Caco-2 (cell line): ENCODE measurements around the gene WASF3. TPM values are rescaled to one million over a fixed set of nuclear protein-coding genes. Genes with fewer than 3 reads are reported as not detected.

Experiments
- BruUV-seq: library from RNA; stranded (reverse); fragments of 400-500 nt; replicated peaks from 2 replicates; lab custom pipeline; 2021; lab: Mats Ljungman, UMichigan
- CTCF ChIA-PET: fragments of 300-600 bp; sonication (Branson Sonifier 250); formaldehyde crosslinking; loops from one replicate; lab custom pipeline; 2022; ENCODE audit warnings: antibody characterized with exemption; lab: Charles Lee
- POLR2A ChIA-PET: fragments of 300-600 bp; sonication (Branson Sonifier 250); formaldehyde crosslinking; loops from one replicate; lab custom pipeline; 2022; ENCODE audit warnings: antibody characterized with exemption; lab: Charles Lee
- DNase-seq, 2 experiments: peaks; one replicate each; pipeline versions ENCODE4 v3.0.0 to v3.0.0-alpha.2; 2020 to 2022
- H3K27me3 ChIP-seq: replicated peaks from 2 replicates; pipeline ENCODE4 v1.6.0; 2011; ENCODE audit warnings: low read length; ENCODE audit not compliant: control insufficient read depth, insufficient read depth
- H3K36me3 ChIP-seq: 2 replicates; pipeline ENCODE4 v1.5.1; 2011; ENCODE audit warnings: low read length; ENCODE audit not compliant: control insufficient read depth, insufficient read depth
- H3K4me1 ChIP-seq: fragments of 250-450 bp; sonication (Bioruptor Pico); 2 replicates; pipeline ENCODE4 v1.5.1; 2020; ENCODE audit warnings: mild to moderate bottlenecking
- H3K4me3 ChIP-seq: 2 replicates; pipeline ENCODE4 v1.5.1; 2011; ENCODE audit warnings: low read depth, mild to moderate bottlenecking, control low read depth, low read length
- H3K9me3 ChIP-seq: fragments of 250-450 bp; sonication (Bioruptor Pico); 2 replicates; pipeline ENCODE4 v1.5.1; 2020; ENCODE audit warnings: mild to moderate bottlenecking, moderate library complexity
- H3K27ac Mint-ChIP-seq: one replicate; pipeline ENCODE4 v1.8.0; 2022; ENCODE audit warnings: mixed read lengths; ENCODE audit not compliant: unreplicated experiment
- H3K27me3 Mint-ChIP-seq: one replicate; pipeline ENCODE4 v1.8.0; 2022; ENCODE audit warnings: mixed read lengths; ENCODE audit not compliant: insufficient read depth, unreplicated experiment
- H3K36me3 Mint-ChIP-seq: one replicate; pipeline ENCODE4 v1.8.0; 2022; ENCODE audit warnings: mild to moderate bottlenecking, mixed read lengths; ENCODE audit not compliant: insufficient read depth, unreplicated experiment
- H3K4me1 Mint-ChIP-seq: one replicate; pipeline ENCODE4 v1.8.0; 2022; ENCODE audit warnings: low read depth, mixed read lengths; ENCODE audit not compliant: unreplicated experiment
- H3K4me3 Mint-ChIP-seq: one replicate; pipeline ENCODE4 v1.8.0; 2022; ENCODE audit warnings: mild to moderate bottlenecking, moderate library complexity, mixed read lengths; ENCODE audit not compliant: unreplicated experiment
- H3K9me3 Mint-ChIP-seq: one replicate; pipeline ENCODE4 v1.8.0; 2022; ENCODE audit warnings: mixed read lengths; ENCODE audit not compliant: unreplicated experiment
- intact Hi-C: fragments of 100-400 bp; cut with micrococcal nuclease; formaldehyde crosslinking; loops from one replicate; pipeline ENCODE4 v1.10.0; 2022; ENCODE audit not compliant: unreplicated experiment
- total RNA-seq: library from RNA; stranded (reverse); gene quantifications from 2 replicates; pipeline ENCODE4 v1.2.3, GENCODE V29; 2022
- TF ChIP-seq, protein P1 (sequence below), 2 experiments: fragments of 200-600 bp in 1 of 2; IDR thresholded peaks; 1 replicate in 1 of 2; 2 replicates in 1 of 2; pipeline versions ENCODE4 v1.5.1 to v1.8.0; 2011 to 2022; ENCODE audit warnings: antibody characterized with exemption in 1 of 2, control low read depth in 1 of 2, inconsistent platforms in 1 of 2, low read depth in 1 of 2, low read length in 1 of 2, mild to moderate bottlenecking in 1 of 2, moderate library complexity in 1 of 2; ENCODE audit not compliant: insufficient read depth in 1 of 2, severe bottlenecking in 1 of 2, unreplicated experiment in 1 of 2

WASF3 gene
- total RNA-seq, 1 experiment from 2014 or later, result not detected

DNA sequence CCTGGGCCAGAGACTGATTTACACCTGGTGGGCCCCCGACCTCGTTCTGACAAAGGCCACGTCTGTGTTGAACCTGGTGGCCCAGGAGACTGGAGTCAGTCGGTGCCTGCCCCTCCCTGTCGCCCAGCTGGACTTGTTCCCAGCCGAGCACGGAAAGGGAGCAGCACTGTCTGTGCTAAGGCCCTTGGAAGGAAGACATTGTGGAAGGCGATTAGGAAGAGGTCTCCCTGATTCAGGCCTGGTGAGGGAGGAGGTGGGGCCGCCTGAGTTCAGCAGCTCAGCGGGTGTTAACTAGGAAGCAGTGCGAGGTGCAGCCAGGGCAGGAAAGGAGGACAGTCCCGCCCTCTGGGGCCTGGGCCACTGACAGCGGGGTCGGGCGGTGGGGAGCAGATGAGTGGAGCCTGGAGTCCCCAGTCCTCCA lies 138.4 kb downstream of the WASF3 start:
- Mint-ChIP-seq H3K27ac (no peak overlapping the region), H3K4me1 (no peaks in the 10 kb centered on the region), H3K27me3 (peaks cover 18% of the 10 kb centered on the region), H3K36me3 (no peaks in the 10 kb centered on the region), H3K9me3 (peaks cover 10% of the 10 kb centered on the region), H3K4me3 (no peak overlapping the region)
- intact Hi-C loops, result loop anchor here (5.0 kb wide), 1 partner anchor 214 kb away; no protein-coding TSS in a partner anchor
- BruUV-seq, result no TSS peak
- TF ChIP-seq, protein P1, sequence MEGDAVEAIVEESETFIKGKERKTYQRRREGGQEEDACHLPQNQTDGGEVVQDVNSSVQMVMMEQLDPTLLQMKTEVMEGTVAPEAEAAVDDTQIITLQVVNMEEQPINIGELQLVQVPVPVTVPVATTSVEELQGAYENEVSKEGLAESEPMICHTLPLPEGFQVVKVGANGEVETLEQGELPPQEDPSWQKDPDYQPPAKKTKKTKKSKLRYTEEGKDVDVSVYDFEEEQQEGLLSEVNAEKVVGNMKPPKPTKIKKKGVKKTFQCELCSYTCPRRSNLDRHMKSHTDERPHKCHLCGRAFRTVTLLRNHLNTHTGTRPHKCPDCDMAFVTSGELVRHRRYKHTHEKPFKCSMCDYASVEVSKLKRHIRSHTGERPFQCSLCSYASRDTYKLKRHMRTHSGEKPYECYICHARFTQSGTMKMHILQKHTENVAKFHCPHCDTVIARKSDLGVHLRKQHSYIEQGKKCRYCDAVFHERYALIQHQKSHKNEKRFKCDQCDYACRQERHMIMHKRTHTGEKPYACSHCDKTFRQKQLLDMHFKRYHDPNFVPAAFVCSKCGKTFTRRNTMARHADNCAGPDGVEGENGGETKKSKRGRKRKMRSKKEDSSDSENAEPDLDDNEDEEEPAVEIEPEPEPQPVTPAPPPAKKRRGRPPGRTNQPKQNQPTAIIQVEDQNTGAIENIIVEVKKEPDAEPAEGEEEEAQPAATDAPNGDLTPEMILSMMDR (IDR thresholded peaks at IDR 0.05; ENCODE audit: insufficient read depth in 1 of 2, low read depth in 1 of 2, low read length in 1 of 2, severe bottlenecking in 1 of 2, unreplicated experiment in 1 of 2), result no peak
- Histone ChIP-seq H3K4me3 (no peak overlapping the region), H3K27me3 (no peaks in the 10 kb centered on the region; the same call in 1 of the 2 replicates), H3K36me3 (no peaks in the 10 kb centered on the region), H3K4me1 (no peaks in the 10 kb centered on the region), H3K9me3 (no peaks in the 10 kb centered on the region)
- no peak for DNase-seq
- ChIA-PET CTCF (interaction anchor here (0.5 to 1.4 kb wide), 4 partner anchors 9 to 511 kb away, joined by 3 to 4 read pairs (median 4); no protein-coding TSS in a partner anchor), POLR2A (no interaction called here)

DNA sequence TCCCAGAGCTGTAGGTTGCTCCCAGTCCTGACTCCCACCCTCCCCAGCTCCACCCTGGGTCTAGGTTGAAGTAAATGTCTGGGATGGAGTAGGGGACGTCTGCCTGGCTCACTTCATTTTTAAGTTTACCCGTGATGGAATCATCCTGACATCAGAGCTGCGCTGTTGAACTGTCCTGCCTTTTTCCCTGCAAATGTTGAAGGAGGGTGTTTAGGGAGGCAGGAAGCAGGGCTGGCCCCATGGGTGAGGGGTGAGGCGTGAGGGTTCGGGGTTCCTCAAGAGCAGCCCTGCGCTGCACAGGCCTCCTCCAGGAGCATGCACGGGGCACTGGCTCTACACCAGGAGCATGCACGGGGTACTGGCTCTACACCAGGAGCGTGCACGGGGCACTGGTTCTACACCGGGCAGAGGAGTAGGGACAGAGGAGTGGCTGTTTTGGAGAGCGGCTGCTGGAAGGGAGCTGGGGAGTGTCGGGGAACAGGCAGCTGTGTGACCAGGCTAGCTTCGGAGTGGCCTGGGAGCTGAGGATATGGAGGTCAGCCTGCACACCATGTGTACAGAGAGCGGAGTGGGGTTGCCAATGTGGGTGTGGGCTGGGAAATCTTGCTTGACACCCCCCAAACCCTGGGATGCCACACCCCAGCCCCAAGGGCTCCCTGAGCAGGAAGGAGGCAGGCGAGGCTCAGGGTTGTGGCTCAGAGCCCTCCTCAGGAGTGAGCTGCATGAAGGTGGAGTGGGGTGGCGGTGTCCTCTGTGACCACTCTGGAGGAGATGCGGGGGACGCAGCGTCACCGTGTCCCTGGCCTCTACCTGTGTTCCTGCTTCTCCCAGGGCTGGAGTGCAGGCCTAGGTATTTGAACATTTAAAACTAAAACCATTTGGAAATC lies 139.8 kb downstream of the WASF3 start:
- no peak for DNase-seq
- Mint-ChIP-seq H3K4me3 (no peak overlapping the region), H3K27ac (no peak overlapping the region), H3K4me1 (no peaks in the 10 kb centered on the region), H3K27me3 (peaks cover 20% of the 10 kb centered on the region), H3K36me3 (no peaks in the 10 kb centered on the region), H3K9me3 (no peaks in the 10 kb centered on the region)
- no peaks in the 10 kb centered on the region for H3K9me3 ChIP-seq
- intact Hi-C loops, result loop anchor here (5.0 kb wide), 1 partner anchor 215 kb away; no protein-coding TSS in a partner anchor
- CTCF ChIA-PET, result interaction anchor here (0.6 to 1.5 kb wide), 6 partner anchors 11 to 513 kb away, joined by 3 to 4 read pairs (median 3); no protein-coding TSS in a partner anchor
- no peaks in the 10 kb centered on the region; the same call in 1 of the 2 replicates for H3K27me3 ChIP-seq
- BruUV-seq, result no TSS peak
- POLR2A ChIA-PET, result no interaction called here
- no peaks in the 10 kb centered on the region for H3K4me1 ChIP-seq
- TF ChIP-seq, protein P1 (IDR thresholded peaks at IDR 0.05; ENCODE audit: insufficient read depth in 1 of 2, low read depth in 1 of 2, low read length in 1 of 2, severe bottlenecking in 1 of 2, unreplicated experiment in 1 of 2), result no peak
- no peak overlapping the region for H3K4me3 ChIP-seq
- H3K36me3 ChIP-seq, result no peaks in the 10 kb centered on the region

DNA sequence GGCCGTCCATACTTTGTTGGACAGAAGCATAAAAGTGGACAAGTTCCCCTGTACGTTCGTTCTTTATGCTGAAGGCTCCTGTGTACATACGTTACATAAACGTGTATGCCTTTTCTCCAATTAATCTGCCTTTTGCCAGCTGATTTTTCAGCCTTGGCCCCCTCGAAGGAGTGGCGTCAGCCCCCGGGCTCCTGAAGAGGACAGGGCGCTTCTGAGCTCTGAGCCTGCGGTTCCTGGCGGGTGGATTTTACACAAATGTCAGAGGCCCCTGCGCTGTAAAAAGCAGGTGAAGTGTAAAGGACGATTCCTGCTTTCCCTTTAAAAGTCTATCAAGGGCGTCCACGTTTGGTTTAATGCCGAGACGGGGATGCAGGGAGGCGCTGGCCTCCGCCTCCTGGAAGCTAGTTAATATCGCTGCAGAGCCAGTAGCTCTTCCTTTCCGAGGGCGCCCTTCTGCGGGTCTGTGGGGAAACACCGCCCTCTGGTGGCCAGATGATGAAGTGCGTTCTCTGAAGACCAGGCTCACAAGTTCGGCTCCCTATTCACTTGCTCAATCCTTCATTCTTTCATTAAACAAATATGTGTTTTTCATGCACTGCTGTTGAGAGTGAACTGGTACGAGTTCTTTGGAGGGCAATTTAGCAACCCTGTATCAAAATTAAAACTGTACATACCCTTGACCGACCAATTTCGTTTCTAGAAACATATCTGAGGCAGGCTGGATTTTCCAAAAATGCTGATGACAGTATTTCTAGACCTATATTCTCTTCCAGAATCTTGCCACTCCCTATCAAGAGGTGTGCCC lies 141.1 kb downstream of the WASF3 start:
- Mint-ChIP-seq H3K4me3 (no peak overlapping the region), H3K27me3 (peaks cover 25% of the 10 kb centered on the region), H3K36me3 (no peaks in the 10 kb centered on the region), H3K27ac (no peak overlapping the region), H3K9me3 (no peaks in the 10 kb centered on the region), H3K4me1 (no peaks in the 10 kb centered on the region)
- Histone ChIP-seq H3K4me3 (no peak overlapping the region), H3K9me3 (no peaks in the 10 kb centered on the region), H3K27me3 (no peaks in the 10 kb centered on the region; the same call in 1 of the 2 replicates), H3K4me1 (no peaks in the 10 kb centered on the region), H3K36me3 (no peaks in the 10 kb centered on the region)
- ChIA-PET POLR2A (interaction anchor here (0.6 kb wide), 1 partner anchor 160 kb away, joined by 3 read pairs; no protein-coding TSS in a partner anchor), CTCF (interaction anchor here (0.5 to 1.2 kb wide), 29 partner anchors 9 to 513 kb away, joined by 3 to 65 read pairs (median 4); no protein-coding TSS in a partner anchor)
- intact Hi-C loops, result loop anchor here (1.0 to 5.0 kb wide), 4 partner anchors 41 to 514 kb away; no protein-coding TSS in a partner anchor
- peak; percentile 78 to 88 for DNase-seq
- TF ChIP-seq, protein P1 (IDR thresholded peaks at IDR 0.05; ENCODE audit: insufficient read depth in 1 of 2, low read depth in 1 of 2, low read length in 1 of 2, severe bottlenecking in 1 of 2, unreplicated experiment in 1 of 2), result peak; percentile 97
- BruUV-seq, result no TSS peak
